SK-N-SH (cell line): Measurements from ENCODE around the gene BMP7.

Experiments used
- RCOR1 ChIP-seq: fragments of 150-350 bp; IDR thresholded peaks from 2 replicates; pipeline ENCODE4 v1.6.1; 2017; ENCODE audit warnings: antibody characterized with exemption, low read length
- TF ChIP-seq, protein P1 (sequence below): fragments of 200-600 bp; sonication (generic); IDR thresholded peaks from 2 replicates; pipeline ENCODE4 v1.6.1; 2017; ENCODE audit warnings: antibody characterized with exemption, mild to moderate bottlenecking, moderate library complexity

DNA sequence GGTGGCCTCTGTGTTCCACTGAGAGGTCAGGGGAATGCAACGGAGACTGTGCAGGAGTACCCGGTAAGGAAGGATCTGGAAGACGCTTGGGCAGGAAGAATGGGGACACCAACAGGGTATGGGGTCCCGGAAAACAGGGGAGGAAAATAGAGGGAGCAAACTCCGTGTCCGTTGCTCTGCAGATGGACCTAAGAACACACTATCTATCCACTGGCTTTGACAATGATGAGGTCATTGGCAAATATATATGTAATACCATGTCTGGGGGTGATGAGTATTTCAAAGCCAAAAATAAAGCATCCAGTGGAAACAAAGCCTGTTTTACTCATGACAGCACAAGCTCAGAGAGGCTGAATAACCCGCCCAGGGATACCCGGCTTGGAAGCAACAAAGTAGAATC, 80.2 kb downstream of the BMP7 start:
- TF ChIP-seq, protein P1, sequence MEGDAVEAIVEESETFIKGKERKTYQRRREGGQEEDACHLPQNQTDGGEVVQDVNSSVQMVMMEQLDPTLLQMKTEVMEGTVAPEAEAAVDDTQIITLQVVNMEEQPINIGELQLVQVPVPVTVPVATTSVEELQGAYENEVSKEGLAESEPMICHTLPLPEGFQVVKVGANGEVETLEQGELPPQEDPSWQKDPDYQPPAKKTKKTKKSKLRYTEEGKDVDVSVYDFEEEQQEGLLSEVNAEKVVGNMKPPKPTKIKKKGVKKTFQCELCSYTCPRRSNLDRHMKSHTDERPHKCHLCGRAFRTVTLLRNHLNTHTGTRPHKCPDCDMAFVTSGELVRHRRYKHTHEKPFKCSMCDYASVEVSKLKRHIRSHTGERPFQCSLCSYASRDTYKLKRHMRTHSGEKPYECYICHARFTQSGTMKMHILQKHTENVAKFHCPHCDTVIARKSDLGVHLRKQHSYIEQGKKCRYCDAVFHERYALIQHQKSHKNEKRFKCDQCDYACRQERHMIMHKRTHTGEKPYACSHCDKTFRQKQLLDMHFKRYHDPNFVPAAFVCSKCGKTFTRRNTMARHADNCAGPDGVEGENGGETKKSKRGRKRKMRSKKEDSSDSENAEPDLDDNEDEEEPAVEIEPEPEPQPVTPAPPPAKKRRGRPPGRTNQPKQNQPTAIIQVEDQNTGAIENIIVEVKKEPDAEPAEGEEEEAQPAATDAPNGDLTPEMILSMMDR, result no peak
- TF ChIP-seq RCOR1, result no peak
